GM11168 (cell line): Measurements from ENCODE around the gene ZSCAN21.
"Not testable (repeated sequence)": the region's sequence is repeated elsewhere in the genome, so short reads cannot be mapped to it uniquely, and the experiment has no call there.

ENCODE experiments used
- in situ Hi-C: fragments of 300-500 bp; cut with MboI; formaldehyde crosslinking; loops from one replicate; pipeline ENCODE4 v1.12.0; 2022; ENCODE audit warnings: low sequenced_read_pairs; ENCODE audit not compliant: unreplicated experiment

Gene ZSCAN21

GRCh38 chr7:100049441-100050291, at the start of gene ZSCAN21:
ZSCAN21 (plus strand) TSS chr7:100049774; CDS start chr7:100057007, 7,233 bp downstream.
- in situ Hi-C loops: no loop called here

DNA sequence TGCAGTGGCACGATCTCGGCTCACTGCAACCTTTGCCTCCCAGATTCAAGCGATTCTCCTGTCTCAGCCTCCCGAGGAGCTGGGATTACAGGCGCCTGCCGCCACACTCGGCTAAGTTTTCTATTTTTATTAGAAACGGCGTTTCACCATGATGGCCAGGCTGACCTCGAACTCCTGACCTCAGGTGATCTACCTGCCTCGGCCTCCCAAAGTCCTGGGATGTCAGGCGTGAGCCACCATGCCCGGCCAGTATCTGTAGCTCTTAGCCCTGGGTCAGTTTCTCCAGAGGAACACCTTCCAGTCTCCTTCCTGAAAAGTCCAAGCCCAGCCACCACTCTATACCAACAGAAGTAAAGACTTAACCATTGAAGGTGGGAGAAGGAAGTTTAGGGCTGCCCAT, 49.3 kb upstream of the ZSCAN21 start:
- in situ Hi-C loops: no loop called here

DNA sequence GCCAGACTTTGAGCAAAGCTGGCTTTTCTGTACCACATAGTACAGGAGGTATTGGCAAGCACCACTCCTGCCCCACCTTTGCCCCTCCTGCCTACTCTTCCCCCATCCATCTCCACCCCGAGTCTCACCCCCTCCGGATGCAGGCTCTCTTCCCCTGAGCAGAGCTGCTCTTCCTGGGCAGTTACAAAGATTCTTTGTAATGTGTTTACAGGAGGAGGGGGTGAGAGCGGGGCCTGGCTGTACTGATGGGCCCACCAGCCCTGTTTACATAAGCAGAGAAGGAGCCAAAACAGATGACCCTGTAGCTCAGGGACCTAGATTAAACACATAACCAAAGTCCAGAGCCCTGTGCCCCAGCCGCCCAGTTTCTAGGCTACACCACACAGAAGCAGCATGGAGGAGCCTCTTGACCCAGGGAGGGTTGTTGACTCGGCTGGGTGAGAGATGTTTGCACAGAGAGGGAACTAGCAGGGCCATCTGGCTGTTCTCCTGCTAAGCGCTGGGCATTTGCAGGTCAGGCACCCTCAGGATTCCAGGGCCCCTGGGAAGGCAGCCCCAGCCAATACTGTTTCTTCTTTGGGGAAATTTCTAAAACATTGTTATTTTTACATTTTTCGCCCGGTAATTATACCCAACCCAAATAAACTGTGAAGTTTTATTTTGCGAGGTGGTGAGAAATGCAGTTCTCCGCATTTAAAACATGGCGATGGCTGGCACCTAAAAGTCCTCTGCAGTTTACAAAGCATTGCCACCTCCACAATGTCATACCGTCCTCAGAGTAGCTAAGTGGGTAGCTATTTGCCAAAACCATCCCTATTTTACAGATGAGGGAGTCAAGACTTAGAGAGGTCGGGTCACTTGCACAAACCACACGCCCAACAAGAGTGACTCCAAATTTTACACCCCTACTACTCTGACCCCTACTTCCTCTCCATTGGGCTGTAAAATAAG, 45.6 kb upstream of the ZSCAN21 start:
- in situ Hi-C loops: no loop called here

GRCh38 chr7:100007887-100008286, 41.7 kb upstream of the ZSCAN21 start:
- in situ Hi-C loops: no loop called here

- in situ Hi-C loops: no loop called here
Measured at GRCh38 chr7:100008525-100008924, 41.0 kb upstream of the ZSCAN21 start.

- in situ Hi-C loops: not testable (repeated sequence)
Measured at GRCh38 chr7:100009952-100010351, 39.6 kb upstream of the ZSCAN21 start.

DNA sequence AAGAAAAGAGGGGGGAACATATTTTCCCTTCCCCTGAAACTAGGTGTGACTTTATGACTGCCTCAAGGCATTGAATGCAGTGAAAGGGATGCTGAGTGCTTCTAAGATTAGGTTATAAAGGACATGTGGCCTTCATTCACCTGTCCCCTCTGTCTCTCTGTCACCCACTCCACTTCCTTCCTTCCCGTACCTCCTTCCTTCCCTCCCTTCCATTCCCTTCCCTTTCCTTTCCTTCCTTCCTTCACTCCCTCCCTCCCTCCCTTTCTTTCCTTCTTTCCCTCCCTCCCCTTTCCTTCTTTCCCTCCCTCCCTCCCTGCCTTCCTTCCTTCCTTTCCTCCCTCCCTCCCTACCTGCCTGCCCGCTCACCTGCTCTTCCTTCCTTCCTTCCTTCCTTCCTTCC, 38.7 kb upstream of the ZSCAN21 start:
- in situ Hi-C loops: no loop called here

DNA sequence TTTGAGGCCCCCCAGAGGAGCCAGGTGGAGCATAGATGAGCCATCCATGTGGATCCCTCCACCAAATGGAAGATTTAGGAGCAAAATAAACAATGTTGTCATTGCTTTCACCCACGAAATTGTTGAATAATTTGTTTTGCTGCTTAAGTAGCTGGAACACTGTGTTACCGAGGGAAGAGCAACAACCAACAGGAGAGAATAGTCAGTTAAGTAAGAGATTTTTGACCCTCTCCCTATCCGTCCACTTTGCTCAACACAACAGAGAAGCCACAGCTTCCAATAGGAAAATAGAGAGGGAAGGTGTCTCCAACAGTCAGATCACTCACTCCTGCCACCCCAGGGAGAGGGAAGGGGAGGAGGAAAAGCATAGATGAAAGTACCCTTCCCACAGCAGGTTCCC, 38.1 kb upstream of the ZSCAN21 start:
- in situ Hi-C loops: no loop called here

DNA sequence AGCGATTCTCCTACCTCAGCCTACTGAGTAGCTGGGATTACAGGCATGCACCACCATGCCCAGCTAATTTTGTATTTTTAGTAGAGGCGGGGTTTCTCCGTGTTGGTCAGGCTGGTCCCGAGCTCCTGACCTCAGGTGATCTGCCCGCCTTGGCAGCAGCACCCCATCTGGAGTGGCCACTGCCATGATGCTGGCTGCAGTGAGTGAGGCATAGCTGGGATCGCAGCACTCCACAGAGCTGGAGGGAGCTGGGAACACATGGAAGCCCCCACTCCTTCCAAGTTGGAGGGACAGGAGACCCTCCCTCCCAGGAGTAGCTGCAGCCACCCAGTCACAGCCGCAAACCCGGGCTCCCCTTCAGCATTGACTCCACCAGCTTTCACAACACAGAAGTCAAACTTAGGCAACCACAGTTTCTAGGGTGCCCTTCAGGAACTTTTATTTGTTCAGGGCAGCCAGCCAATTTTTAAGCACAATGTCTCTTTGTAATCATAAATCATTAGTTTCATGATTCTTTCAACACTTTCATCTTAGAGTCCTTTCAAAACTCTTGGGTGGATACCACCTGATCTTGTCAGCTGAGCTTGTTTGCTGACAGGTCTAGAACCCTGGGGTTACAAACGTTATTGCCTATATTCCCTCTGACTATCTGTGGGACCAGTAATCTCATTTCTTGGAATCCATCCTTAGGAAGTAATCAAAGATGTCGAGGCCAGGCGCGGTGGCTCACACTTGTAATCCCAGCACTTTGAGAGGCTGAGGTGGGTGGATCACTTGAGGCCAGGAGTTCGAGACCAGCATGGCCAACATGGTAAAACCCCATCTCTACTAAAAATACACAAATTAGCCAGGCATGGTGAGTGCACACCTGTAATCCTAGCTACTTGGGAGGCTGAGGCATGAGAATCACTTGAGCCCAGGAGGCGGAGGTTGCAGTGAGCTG, 36.9 kb upstream of the ZSCAN21 start:
- in situ Hi-C loops: not testable (repeated sequence)

DNA sequence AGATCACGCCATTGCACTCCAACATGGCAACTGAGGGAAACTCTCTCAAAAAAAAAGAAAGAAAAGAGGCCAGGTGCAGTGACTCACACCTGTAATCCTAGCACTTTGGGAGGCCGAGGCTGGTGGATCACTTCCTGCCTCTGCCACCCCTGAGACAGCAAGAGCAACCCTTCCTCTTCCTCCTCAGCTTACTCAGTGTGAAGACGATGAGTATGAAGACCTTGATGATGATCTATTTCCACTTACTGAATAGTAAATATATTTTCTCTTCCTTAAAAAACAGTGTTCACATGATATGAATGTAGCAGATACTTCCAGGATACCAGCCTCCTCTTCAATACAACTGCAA, 36.3 kb upstream of the ZSCAN21 start:
- in situ Hi-C loops: no loop called here

GRCh38 chr7:100015232-100016214, 34.1 kb upstream of the ZSCAN21 start, which contains the start of gene ZKSCAN1:
ZKSCAN1 (plus strand) TSS chr7:100015596; CDS start chr7:100023507, 7,911 bp downstream.
- in situ Hi-C loops: no loop called here

GRCh38 chr7:100016215-100016901, 33.2 kb upstream of the ZSCAN21 start:
- in situ Hi-C loops: no loop called here

DNA sequence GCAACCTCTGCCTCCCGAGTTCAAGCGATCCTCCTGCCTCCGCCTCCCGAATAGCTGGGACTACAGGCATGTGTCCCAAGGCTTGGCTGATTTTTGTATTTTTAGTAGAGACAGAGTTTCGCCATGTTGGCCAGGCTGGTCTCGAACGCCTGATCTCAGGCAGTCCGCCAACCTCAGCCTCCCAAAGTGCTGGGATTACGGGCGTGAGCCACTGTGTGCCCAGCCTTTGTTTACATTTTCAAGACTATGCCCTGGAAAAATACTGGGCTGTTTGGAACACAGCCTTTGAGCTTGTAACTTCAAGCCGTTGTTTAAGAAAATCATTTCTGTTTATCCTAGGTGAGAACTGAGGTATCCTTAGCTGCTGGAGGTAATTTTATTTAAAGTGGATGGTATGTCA, 32.3 kb upstream of the ZSCAN21 start:
- in situ Hi-C loops: no loop called here

DNA sequence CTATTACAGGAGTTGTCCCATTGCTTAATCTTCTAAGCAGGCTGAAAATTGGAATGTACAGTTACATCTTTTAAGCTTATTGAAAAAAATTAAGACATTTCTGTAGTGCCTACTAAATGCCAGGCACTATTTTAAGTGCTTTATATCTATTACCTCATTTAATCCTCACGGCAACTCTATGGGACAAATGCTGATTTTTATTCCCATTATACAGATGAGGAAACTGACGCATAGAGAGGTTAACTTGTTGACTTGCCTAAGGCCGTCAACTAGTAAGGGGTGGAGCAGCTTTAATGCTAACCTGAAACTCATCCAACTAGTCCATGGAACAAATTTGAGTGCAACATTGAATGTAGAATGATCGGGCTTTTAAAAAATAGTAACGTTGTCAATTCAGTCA, 31.7 kb upstream of the ZSCAN21 start:
- in situ Hi-C loops: no loop called here

- in situ Hi-C loops: no loop called here
Measured at GRCh38 chr7:100019908-100020307, 29.7 kb upstream of the ZSCAN21 start.

DNA sequence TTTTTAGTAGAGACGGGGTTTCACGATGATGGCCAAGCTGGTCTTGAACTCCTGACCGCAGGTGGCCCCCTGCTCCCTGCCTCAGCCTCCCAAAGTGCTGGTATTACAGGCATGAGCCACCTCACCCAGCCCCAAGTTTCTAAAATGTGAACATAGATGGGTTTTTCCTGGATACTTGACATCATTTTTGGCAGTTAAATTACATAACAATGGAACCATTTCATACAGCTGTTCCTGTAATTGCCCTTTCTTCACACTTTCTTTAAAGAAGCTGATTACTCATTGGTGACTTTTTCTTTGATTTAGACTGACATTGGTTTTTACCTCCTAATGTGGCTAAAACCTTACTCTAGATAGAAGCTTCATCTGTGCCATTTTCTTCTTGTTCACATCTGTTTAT, 28.3 kb upstream of the ZSCAN21 start:
- in situ Hi-C loops: no loop called here

DNA sequence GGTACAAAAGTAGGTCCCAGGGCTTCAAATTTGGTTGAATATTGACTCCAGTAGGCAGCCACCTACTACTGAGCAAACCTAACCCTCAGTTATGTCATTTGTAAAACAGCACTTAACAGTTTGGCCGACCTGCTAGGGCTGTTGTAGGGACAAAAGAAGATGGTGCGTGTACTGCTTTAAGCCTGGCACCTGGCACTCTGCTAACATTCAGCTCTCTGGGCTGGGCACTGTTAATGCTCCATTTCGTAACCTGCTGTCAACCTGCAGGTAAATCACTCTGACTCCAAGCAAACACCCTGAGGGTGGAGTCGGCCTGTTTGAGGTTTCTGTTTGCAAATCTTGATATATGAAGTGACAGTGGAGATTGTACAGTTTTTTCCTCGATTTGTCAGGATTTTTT, 27.0 kb upstream of the ZSCAN21 start:
- in situ Hi-C loops: no loop called here

GRCh38 chr7:100023526-100023925, 26.0 kb upstream of the ZSCAN21 start:
- in situ Hi-C loops: no loop called here
